GM19099 (cell line): ENCODE data around the gene SGK1.

Source experiments
- POLR2A ChIP-seq: IDR thresholded peaks from 3 replicates; pipeline ENCODE4 v1.6.1; 2011; ENCODE audit warnings: low read depth; ENCODE audit not compliant: insufficient read length; ENCODE audit errors: extremely low read depth

The SGK1 gene

DNA sequence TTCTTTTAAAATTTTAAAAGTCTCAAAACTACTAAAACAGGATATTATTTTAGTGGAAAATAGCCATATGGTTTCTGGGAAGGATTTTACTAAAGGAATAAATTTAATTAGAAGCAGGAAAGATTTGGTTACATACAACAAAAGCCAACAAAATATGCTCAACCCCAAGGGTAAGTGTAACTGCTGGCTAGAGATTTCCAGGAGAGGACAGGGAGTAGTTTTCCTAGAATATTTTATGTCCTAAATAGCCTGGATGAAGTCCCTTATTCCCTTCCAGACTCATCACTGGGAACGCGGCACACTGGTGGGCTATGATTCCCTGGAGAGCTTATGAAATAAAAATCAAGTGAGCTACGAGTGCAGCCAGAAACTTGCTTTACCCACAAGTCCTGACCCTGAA lies 66.6 kb downstream of the SGK1 start:
- no peak for TF ChIP-seq POLR2A

DNA sequence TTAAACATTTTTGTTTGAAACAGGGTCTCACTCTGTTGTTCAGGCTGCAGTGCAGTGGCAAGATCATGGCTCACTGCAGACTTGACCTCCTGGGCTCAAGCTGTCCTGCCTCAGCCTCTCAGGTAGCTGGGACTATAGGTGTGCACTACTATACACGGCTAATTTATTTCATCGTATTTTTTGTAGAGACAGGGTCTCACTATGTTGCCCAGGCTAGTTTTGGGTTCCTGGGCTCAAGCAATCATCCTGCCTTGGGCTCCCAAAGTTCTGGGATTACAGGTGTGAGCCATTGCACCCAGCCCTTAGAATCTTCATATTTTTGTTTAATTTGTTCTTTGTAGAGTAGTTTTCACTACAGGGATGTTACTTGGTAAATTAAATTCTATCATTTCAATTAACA lies 67.1 kb downstream of the SGK1 start:
- TF ChIP-seq POLR2A, result no peak

- TF ChIP-seq POLR2A, result no peak
Observed at GRCh38 chr6:134249759-134250602, 67.9 kb downstream of the SGK1 start.

GRCh38 chr6:134249239-134249758 lies 68.6 kb downstream of the SGK1 start:
- TF ChIP-seq POLR2A, result no peak

DNA sequence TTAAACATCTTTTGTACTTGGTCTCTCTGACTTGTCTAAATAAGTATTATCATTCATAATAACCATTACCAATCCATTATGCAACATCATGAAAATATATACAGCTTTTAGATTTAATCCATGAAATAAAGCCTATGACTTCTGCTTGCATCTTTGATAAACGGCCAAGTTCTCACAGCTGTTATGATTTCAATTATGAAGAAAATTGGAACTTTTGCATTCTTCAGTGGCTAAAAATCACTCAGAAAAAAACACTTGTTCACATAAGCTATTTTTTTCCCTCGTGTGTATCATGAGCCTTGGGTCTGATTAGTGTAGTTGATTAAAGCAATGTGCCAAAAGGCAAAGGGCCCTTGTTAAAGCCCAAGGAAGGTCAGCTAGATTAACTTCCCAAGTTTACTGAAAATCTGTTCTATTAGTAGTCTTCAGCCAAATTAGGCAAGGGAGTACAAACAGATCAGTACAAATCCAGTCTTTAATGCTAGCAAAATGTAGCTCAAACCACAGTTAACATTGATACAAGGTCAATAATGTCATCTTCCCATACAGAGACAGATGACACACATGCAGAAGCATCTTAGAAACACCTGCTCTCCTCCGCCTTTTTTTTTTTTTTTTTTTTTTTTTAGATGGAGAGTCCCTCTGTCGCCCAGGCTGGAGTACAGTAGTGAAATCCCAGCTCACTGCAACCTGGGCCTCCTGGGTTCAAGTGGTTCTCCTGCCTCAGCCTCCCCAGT lies 69.9 kb downstream of the SGK1 start:
- no peak for TF ChIP-seq POLR2A

GRCh38 chr6:134247231-134247833 lies 70.6 kb downstream of the SGK1 start:
- TF ChIP-seq POLR2A, result no peak

- TF ChIP-seq POLR2A, result no peak
Observed at GRCh38 chr6:134245706-134246105, 72.2 kb downstream of the SGK1 start.

GRCh38 chr6:134245041-134245440 lies 72.9 kb downstream of the SGK1 start:
- no peak for TF ChIP-seq POLR2A

DNA sequence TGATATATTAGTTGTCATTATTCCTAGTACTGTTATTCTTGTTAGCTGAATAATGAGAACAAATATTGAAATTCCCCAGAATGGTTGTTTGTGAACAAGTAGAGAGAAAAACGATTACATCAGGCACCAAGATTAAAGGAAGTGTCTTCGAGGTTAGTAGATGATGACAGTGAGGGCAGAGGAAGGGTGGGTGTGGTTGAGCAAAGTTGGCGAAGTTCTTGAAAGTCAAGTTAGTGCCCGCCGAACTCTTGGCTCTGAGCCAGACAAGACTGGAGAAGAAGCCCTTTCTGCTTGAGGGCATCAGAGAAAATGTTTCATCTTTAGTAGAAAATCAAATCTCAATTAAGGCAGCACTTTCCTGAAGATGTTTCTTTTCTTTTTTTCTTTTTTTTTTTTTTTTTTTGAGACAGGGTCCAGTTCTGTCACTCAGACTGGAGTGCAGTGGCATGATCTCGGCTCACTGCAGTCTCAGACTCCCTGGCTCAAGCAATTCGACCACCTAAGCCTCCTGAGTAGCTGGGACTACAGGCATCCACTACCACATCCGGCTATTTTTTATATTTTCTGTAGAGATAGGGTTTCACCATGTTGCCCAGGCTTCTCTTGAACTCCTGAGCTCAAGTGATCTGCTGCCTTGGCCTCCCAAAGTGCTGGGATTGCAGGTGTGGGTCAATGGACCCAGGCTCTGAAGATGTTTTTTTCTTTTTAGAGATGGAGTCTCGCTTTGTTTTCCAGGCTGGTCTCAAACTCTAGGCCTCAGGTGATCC lies 77.1 kb downstream of the SGK1 start:
- TF ChIP-seq POLR2A, result no peak

- TF ChIP-seq POLR2A, result no peak
Observed at GRCh38 chr6:134238960-134239795, 78.7 kb downstream of the SGK1 start.

DNA sequence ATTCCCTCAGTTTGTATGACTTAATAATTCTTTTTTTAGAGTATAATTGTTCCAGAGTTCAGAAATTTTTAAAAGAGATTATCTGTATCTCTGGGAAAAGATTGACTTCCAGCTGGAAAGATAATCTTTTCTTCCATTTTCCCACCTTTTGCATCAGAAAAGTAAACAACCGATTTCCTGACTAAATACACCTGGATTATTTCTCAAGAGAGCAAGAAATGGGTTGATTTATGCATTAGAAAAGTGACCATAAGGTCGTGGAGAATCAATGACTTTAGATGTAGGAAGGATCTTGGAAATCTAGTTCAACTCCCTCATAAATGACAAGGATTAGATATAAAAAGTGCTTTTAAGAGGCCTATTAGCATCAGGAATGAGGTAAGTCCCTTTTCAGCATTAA lies 79.9 kb downstream of the SGK1 start:
- TF ChIP-seq POLR2A, result no peak

- no peak for TF ChIP-seq POLR2A
Observed at GRCh38 chr6:134235937-134236751, 81.8 kb downstream of the SGK1 start.
